HG02763 (cell line): ENCODE measurements around the gene PIPOX.

ENCODE experiments used
- ATAC-seq: cut with Tn5 transposase; IDR thresholded peaks from one replicate; pipeline ENCODE4 v1.9.1; 2021; ENCODE audit warnings: mild to moderate bottlenecking, moderate library complexity; ENCODE audit not compliant: unreplicated experiment

The PIPOX gene

DNA sequence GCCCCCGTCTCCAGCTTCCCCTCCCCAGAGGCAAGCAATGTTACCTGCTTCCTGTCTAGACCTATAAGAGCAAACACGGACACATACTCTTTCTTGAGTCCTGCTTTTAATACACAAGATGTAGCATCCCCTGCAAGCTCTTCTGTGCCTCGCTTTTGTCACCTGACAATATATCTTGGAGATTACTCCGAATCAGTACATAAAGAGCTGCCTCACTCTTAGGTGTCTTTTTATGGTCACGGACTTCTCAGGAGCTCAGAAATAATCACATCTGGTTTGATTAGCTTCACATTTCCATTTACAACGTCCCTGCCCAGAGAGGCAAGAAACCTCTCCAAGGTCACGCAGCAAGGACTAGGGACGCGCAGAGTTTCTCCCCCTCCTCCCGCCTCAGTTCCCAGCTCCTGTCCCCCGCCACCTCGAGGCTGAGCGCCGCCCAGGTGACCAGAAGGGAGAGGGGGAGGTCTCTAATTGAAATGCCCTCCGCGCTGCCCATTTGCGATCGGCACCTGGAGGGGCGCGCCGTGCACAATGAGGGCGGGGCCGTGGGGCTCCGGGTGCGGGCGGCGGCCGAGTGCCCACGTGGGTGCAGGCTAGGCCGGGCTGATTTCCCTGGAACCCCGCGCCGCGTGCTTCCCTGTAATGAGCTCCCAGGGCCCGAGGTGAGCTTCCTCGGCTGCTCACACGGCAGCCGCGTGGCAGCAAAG is 23.3 kb upstream of the PIPOX start:
- ATAC-seq = no peak

- no peak for ATAC-seq
These were observed 22.4 kb upstream of the PIPOX start for GRCh38 chr17:29020576-29020975.

GRCh38 chr17:29021226-29021625 is 21.7 kb upstream of the PIPOX start:
- no peak for ATAC-seq

DNA sequence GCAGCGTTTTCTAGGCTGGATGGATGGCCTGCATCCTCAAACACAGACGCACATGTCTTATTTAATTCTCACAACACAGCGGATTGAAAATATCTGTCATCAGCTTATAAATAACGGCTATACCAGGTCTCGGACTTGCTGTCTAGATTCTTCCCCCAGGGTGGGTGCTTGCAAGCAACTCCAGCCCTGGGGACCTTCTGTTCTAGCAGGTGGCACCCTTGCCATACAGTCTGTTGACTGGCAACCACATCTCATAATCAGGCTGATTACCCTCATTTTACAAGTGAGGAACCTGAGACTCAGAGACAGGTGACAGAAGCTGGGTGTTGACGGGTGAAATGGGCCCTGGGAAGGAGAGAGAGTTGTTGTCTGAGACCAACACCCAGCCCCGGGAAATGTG is 20.9 kb upstream of the PIPOX start:
- no peak for ATAC-seq

DNA sequence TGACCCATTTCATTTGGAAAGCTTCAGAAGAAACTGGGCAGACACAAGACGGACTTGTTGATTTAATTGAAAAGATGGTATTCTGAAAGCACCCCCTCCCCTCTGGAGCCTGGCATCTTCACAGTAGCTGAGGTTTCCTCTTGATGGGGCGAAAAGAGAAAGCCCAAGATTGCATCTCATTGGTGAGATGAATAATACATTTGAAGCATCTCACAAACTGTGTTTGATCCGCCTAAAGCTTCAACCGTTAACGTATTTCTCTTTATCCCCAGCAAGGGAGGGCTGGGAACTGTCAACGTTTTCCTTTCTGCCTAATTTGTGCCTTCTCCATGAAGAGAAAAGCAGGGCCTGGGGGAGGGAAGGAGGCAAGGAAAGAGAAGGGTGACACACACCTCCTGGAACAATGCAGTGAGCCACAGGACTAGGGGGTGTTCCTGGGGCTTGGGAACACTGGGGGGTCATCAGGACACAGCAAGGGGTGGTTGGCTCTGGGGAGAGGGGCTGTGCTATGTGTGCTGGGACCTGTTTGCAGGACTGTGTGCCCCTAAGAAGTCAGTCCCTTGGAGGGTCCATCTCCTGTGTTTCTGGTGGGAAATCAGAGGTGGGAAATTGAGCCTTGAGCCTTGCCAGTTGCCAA is 18.5 kb upstream of the PIPOX start:
- ATAC-seq = no peak

GRCh38 chr17:29031488-29031887 is 11.5 kb upstream of the PIPOX start:
- no peak for ATAC-seq

DNA sequence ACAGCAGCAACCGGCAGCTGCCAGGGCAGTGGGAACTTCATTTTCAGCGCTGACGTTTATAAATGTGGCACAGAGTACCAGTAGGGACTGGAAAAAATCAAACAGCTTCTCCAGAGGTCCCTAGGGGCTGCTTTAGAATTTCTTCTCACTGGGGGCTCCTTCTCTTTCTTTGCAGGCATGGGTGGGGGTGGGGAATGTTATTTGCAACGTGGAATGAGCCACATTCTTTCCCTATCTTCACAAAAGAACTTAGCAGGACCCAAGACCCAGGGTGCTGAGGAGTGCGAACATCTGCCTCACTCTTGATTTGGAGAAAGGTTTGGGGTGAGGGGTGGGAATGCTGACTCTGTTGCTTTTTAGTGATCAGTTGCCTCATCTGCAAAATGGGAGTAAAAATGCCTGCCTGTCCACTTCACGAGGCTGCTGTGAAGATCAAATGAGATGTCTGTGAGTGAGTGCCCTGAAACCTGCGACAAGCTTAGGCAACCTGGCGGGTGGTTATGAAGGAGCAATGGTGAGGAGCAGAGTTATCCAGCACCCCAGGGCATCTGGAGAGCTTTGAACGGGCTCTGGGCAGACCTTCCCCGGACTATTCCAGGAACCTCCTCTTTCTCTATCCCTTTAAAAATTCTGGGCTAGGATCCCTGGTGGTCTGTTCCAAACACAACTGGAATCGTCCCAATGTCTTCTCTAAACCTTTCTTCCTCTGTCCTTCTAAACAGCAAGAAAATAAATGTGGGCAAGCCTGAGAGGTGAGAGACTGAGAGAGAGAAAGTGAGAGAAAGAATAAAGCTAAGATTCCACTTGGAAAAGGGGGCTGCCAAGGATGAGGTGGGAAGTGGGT is 10.7 kb upstream of the PIPOX start:
- ATAC-seq = no peak

DNA sequence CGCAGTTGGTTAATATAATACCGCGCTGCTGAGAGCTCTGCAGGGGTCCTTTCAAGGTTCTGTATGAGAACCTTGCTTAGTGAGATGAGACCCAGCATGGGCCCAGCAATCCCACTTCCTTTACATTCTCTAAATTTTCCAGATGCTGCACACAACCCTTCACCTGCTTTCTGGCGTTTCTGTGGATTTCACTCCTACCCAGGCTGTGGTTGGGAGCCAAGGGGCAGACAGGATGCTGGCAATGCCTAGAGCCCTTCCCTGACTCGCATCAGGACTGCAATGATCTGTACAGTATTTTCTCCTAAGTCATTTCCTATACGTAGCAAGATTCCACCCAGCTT is 10.1 kb upstream of the PIPOX start:
- no peak for ATAC-seq

DNA sequence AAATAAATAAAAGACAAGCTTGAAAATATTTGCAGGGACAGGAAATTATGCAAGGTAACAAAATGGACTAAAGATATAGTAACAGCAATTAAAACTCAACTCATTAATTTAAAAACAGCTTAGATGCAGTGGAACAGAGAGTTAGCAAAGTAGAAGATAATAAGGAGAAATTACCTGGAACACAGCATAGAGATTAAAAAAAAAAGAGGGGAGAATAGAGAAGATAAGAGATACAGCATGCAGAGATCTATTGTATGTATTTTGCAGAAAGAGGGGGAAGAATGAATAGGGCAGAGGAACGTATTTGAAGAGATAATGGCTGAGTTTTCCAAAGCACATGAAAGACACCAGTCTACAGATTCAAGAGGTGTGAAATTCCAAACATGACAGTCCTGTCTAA is 8.4 kb upstream of the PIPOX start:
- ATAC-seq = no peak

DNA sequence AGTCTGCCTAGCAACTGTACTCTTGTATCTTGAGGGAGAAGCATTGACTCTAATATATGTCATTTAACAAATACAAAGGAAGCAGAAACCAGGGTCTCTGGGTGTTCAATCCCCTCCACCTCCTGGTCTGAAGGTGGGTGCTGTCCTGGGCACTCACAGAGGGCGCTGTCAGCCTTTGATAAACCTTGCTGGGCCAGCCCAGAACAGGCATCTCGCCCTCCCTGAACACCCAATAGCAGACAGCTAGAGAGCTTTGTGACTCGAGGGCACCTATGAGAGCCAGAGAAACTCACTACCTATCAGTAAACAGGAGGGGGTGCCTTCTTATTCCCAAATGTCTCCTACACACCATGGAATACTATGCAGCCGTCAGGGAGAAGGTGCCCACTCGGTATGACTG is 6.4 kb upstream of the PIPOX start:
- ATAC-seq = no peak

DNA sequence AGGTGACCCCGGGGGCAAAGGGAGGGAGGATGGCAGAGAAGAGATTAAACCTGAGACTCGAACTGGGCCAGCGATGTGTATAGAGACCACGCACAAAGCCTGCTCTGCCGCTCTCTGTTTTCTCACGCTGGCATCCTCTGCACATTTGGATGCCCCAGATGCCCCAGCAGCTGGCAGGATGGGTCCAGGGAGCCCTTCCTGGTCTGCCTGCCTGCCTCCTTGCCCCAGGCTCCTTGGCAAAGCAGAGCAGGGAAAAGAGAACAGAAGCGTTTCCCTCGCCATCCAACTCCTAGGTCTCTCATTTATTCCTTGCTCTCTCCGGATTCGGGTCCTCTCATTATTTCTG is 5.2 kb upstream of the PIPOX start:
- no peak for ATAC-seq

DNA sequence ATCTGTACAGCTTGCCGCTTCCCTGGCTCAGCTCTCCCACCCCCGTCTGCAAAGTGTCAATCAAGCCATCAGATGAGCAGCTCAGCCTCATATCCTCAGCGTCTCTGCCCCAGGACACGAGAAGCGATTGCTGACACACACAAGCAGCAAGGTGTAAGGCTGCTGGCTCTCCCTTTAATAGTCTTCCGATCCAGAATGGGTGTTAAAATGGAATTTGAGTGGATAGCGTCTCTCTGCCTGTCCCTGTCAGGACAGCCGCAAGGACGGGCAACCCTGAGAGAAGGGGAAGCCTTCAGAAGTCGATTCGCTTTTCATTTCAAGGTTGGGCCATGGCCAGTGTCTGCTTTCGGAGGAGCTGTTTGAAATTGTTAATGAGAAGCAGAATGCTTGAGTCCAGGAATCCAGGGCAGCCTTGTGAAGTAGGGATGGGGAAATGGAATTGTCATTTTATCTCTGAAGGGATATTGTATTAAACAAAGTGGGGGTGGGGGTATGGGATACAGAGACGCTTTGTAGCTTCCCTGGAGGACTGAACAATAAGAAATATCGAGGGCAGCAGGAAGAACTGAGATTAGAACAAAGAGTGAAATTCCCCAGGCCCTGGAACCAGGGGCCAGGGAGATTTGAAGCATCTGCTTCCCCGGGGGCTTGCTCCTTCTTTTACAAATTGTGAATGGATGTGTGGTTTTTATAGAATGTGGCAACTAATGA is 4.7 kb upstream of the PIPOX start:
- ATAC-seq = no peak

DNA sequence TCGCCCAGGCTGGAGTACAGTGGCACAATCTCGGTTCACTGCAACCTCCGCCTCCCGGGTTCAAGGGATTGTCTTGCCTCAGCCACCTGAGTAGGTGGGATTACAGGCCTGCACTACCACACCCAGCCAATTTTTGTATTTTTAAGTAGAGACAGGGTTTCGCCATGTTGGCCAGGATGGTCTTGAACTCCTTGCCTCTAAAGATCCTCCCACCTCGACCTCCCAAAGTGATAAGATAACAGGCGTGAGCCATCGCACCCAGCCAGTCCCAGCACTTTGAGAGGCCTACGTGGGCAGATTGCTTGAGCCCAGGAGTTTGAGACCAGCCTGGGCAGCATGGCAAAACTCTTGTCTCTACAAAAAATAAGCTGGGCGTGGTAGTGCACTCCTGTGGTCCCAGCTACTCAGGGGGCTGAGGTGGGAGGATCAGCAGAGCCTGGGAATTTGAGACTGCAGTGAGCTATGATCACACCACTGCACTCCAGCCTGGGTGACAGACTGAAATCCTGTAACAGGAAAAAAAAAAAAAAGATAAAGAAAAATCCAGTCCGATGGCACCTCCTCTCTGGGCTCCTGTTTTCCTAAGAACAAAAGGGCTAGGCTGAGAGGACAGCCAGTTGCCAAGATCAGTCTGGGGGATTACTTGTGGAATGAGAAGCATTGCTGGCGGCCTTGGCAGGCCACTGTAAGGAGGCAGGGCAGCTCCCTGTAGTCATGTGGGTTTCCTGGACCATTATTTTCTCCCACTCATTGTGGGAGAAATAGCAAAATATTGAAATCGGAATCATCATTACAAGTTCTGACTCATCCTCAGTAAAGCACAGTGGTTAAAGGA is 3.0 kb upstream of the PIPOX start:
- no peak for ATAC-seq

GRCh38 chr17:29041091-29041490 is 1.9 kb upstream of the PIPOX start:
- ATAC-seq = no peak

DNA sequence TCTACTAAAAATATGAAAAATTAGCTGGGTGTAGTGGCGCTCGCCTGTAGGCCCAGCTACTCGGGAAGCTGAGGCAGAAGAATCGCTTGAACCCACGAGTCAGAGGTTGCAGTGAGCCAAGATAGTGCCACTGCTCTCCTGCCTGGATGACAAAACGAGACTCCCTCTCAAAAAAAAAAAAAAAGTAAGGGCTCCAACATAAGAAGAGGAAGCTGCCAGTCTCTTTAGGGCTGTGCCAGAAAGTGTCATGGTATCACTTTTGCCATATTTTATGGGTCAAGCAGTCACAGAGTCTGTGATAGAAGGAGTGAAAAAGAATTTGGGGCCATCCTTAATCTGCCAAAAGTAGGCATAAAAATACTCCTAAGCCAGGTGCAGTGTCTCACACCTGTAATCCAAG is 1.4 kb upstream of the PIPOX start:
- no peak for ATAC-seq

GRCh38 chr17:29042026-29042678 is 789 bp upstream of the PIPOX start:
- ATAC-seq = no peak

DNA sequence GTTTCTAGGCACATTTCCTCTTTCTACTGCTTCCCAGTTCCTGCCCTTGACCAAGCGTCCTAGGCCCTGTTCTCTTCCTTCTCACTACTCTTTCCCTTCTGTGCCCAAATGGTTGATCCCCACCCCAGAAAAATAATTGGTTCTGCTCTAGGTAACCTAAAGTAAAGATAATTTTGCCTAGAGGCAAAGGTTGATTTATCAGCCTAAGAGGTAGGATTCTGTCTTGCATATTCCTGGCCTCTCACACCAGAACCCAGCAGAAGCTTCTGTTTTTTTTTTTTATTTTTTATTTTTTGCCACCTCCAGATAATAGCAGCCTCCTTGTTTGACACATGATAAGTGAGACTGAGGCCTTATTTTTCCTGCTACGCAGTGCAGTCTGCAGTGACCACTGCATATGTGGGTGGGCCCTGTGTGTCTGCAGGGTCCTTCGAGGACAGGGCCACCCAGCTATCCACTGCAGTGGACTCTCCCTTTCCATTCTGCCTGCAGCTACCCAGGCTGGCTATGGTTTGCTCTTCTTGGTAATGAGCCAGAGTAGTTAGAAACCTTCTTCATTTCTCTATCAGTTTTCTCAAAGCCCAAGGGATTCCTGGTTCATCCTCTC is 701 bp downstream of the PIPOX start:
- no peak for ATAC-seq

DNA sequence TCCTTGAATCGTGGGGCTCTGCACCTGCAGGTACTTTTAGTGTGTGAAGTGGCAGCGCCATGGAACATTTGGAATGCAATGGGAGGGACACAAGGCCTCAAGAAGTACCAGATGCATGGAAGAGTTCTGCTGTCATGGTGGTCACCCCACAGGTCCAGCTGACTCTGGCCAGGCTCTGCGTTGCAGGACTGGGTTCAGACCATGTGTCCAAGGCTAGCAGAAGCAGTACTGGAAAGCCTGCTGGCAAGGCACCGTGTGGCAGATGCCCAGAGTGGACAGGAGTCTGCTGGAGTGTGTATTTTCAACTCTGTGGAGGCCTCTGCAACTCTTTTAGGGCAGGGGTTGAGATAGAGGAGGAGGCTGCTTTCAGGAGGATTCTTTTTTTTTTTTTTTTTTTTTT is 2.1 kb downstream of the PIPOX start:
- ATAC-seq = no peak

GRCh38 chr17:29045734-29046472 is 3.0 kb downstream of the PIPOX start:
- no peak for ATAC-seq
